Naive thymus-derived CD4-positive, alpha-beta T cell (primary cell): ENCODE data around the gene KCNAB1. TPM values are rescaled to one million over a fixed set of nuclear protein-coding genes. Genes with fewer than 3 reads are reported as not detected.

Source experiments
- ATAC-seq: fragments of 150-1000 bp; cut with Tn5 transposase; 2 replicates; pipeline ENCODE4 v1.10.0; 2021; ENCODE audit warnings: mild to moderate bottlenecking, moderate library complexity
- CTCF ChIA-PET: fragments of 350-600 bp; sonication (Branson Sonifier 250); formaldehyde crosslinking; loops from one replicate; lab custom pipeline; 2021; ENCODE audit warnings: antibody characterized with exemption; lab: Charles Lee
- POLR2A ChIA-PET: fragments of 350-600 bp; sonication (Branson Sonifier 250); formaldehyde crosslinking; loops from one replicate; lab custom pipeline; 2021; ENCODE audit warnings: antibody characterized with exemption, inconsistent platforms; lab: Charles Lee
- DNase-seq, 9 donors: peaks; one replicate each; pipeline versions ENCODE4 v3.0.0 to v3.0.0-alpha.2; 2020 to 2022; ENCODE audit warnings: mixed read lengths in 1 of 9
- H3K27ac ChIP-seq: one replicate; pipeline ENCODE4 v1.7.0; 2013; ENCODE audit warnings: mild to moderate bottlenecking, low read depth, low read length, moderate library complexity
- H3K27me3 ChIP-seq, 2 donors: one replicate each; pipeline ENCODE4 v1.7.0; 2013; ENCODE audit warnings: low read length in 2 of 2, mild to moderate bottlenecking in 2 of 2, moderate library complexity in 2 of 2; ENCODE audit not compliant: control insufficient read depth in 2 of 2, insufficient read depth in 2 of 2
- H3K36me3 ChIP-seq, 3 experiments: 1 replicate in 2 of 3; 2 replicates in 1 of 3; pipeline ENCODE4 v1.7.0; 2013; ENCODE audit warnings: low read length in 3 of 3, mild to moderate bottlenecking in 3 of 3, moderate library complexity in 1 of 3; ENCODE audit not compliant: insufficient read depth in 3 of 3, control insufficient read depth in 2 of 3
- H3K4me1 ChIP-seq, 2 donors: one replicate each; pipeline ENCODE4 v1.7.0; 2013; ENCODE audit warnings: low read length in 2 of 2, mild to moderate bottlenecking in 2 of 2, moderate library complexity in 1 of 2; ENCODE audit not compliant: control insufficient read depth in 2 of 2, insufficient read depth in 2 of 2
- H3K4me3 ChIP-seq: 2 replicates; pipeline ENCODE4 v1.7.0; 2013; ENCODE audit warnings: mild to moderate bottlenecking, low read length
- H3K9me3 ChIP-seq, 3 experiments: 1 replicate in 2 of 3; 2 replicates in 1 of 3; pipeline ENCODE4 v1.7.0; 2013; ENCODE audit warnings: low read length in 3 of 3; ENCODE audit not compliant: control insufficient read depth in 2 of 3
- H3K27ac Mint-ChIP-seq, 9 donors: one replicate each; pipeline ENCODE4 v1.8.0; 2020 to 2022; ENCODE audit warnings: mixed read lengths in 9 of 9, mild to moderate bottlenecking in 8 of 9, moderate library complexity in 5 of 9, inconsistent platforms in 2 of 9
- H3K27me3 Mint-ChIP-seq, 5 donors: one replicate each; pipeline ENCODE4 v1.8.0; 2021 to 2022; ENCODE audit warnings: mixed read lengths in 5 of 5, mild to moderate bottlenecking in 1 of 5
- H3K36me3 Mint-ChIP-seq, 5 donors: one replicate each; pipeline ENCODE4 v1.8.0; 2020 to 2022; ENCODE audit warnings: mixed read lengths in 5 of 5, mild to moderate bottlenecking in 3 of 5, inconsistent platforms in 1 of 5
- H3K4me1 Mint-ChIP-seq, 7 donors: one replicate each; pipeline ENCODE4 v1.8.0; 2020 to 2022; ENCODE audit warnings: mixed read lengths in 7 of 7, mild to moderate bottlenecking in 3 of 7, inconsistent platforms in 1 of 7
- H3K4me3 Mint-ChIP-seq, 10 donors: one replicate each; pipeline ENCODE4 v1.8.0; 2020 to 2022; ENCODE audit warnings: mild to moderate bottlenecking in 10 of 10, mixed read lengths in 10 of 10, moderate library complexity in 6 of 10, inconsistent platforms in 2 of 10
- H3K9me3 Mint-ChIP-seq, 11 donors: one replicate each; pipeline ENCODE4 v1.8.0; 2020 to 2022; ENCODE audit warnings: mixed read lengths in 11 of 11, mild to moderate bottlenecking in 4 of 11, inconsistent platforms in 1 of 11, moderate library complexity in 1 of 11
- intact Hi-C, 2 donors: fragments of 100-400 bp; cut with micrococcal nuclease; formaldehyde crosslinking; loops; one replicate each; pipeline ENCODE4 v1.15.1; 2023
- polyA plus RNA-seq, 2 donors: library from polyadenylated mRNA; unstranded; fragments of 300-500 nt; fragmentation: Illumina TruSeq; gene quantifications; one replicate each; pipeline ENCODE4 v1.2.3, GENCODE V29; 2021
- total RNA-seq, 6 experiments: library from RNA in 5 of 6; stranded (reverse) in 5 of 6; gene quantifications; 1 replicate in 5 of 6; 2 replicates in 1 of 6; pipeline ENCODE4 v1.2.3 and lab custom pipeline; 2021 to 2026

Gene KCNAB1
- total and polyA plus RNA-seq, 7 experiments from 2014 or later, result 0.09 to 0.17 TPM; not detected in 5

DNA sequence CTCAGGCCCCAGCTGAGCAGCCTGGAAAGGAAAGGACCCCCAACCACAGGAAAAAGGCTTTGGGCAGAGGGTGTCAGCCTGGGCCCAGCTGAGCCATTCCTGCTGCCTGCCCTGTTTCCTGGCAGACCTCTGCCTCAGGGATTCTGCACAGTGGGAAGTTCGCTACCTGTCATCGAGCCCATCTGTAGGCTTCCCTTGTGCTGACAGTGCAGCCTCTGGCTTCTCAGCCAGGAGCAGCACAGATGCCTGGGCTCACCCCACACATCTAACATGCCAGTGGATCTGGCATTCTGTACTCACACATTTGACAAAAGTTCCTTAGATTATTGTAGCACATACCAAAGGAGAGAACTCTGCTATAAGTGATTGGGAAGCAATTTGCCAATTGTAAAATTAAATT lies 232.3 kb downstream of the KCNAB1 start:
- H3K4me1 ChIP-seq, result no peaks in the 10 kb centered on the region
- H3K36me3 Mint-ChIP-seq, result no peaks in the 10 kb centered on the region
- intact Hi-C loops, result no loop called here
- ATAC-seq, result no peak
- H3K27ac Mint-ChIP-seq, result no peak overlapping the region
- no peaks in the 10 kb centered on the region for H3K27me3 ChIP-seq
- peaks cover 0 to 1% (median 0%) of the 10 kb centered on the region in 7 donors for H3K4me1 Mint-ChIP-seq
- H3K4me3 Mint-ChIP-seq, result no peak overlapping the region
- peaks cover 0 to 18% (median 7%) of the 10 kb centered on the region in 5 donors for H3K27me3 Mint-ChIP-seq
- H3K4me3 ChIP-seq, result no peak overlapping the region
- ChIA-PET POLR2A (no interaction called here), CTCF (no interaction called here)
- H3K36me3 ChIP-seq, result no peaks in the 10 kb centered on the region
- no peaks in the 10 kb centered on the region for H3K9me3 Mint-ChIP-seq
- H3K9me3 ChIP-seq, result no peaks in the 10 kb centered on the region
- no peak overlapping the region for H3K27ac ChIP-seq
- DNase-seq, result no peak

DNA sequence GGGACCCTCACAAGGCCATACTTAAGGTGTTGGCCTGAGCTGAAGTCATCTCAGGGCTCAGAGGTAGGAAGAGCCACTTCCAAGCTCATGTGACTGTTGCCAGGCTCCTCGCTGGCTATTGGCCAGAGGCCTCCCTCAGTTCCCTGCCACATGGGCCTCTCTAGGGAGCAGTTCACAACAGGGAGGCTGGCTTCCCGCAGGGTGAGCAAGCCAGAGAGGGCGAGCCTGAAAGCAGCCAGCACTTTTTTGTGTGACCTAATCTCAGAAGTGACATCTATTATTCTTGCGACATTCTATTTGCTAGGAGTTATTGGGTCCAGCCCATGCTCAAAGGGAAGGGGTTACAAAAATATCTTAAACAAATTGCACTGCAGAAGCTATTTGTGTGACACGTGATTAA lies 233.2 kb downstream of the KCNAB1 start:
- CTCF ChIA-PET, result interaction anchor here (0.6 kb wide), 1 partner anchor 1416 kb away, joined by 4 read pairs; no protein-coding TSS in a partner anchor
- Mint-ChIP-seq H3K27ac (no peak overlapping the region), H3K9me3 (no peaks in the 10 kb centered on the region)

DNA sequence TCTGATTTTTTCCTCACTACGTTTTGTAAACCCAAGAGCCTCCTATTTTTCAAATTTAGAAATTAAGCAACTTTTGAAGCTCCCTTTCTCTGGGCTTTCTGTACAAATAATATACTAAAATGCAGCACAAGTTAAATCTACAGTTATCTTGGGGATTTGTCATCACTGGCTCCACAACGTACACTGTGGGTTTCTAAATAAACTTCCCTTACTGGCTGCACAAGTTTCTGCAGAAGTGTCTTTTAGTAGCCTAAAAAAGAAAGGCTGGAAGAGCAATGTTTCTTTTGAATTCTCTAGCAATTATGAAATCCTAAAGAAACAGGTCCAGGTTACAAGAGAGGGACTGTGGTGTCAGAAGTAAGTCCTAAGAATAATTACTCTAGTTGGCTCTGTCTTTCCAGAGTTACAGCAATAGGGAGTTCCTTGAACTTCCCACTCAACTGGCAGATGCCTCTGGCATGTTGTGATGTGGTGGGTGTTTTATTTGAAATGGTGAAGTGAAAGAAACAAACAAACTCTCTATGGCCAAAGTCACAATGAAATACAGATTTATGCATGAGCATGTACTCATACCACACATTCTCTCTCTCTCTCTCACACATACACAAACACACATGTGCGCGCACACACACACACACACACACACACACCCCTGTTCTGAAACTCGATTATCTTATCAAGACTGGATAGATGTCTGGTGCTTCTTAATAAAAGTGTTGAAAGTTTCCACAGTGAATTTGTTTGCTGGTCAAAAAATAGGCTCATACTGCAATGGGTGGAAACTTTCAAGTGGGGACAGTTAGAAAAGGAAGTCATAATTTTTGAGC lies 236.4 kb downstream of the KCNAB1 start:
- Histone ChIP-seq H3K27ac (no peak overlapping the region), H3K4me3 (no peak overlapping the region), H3K36me3 (no peaks in the 10 kb centered on the region), H3K9me3 (no peaks in the 10 kb centered on the region), H3K4me1 (no peaks in the 10 kb centered on the region), H3K27me3 (no peaks in the 10 kb centered on the region)
- H3K4me1 Mint-ChIP-seq, result peaks cover 0 to 1% (median 0%) of the 10 kb centered on the region in 7 donors
- H3K27ac Mint-ChIP-seq, result no peak overlapping the region
- ATAC-seq (no peak), DNase-seq (no peak)
- H3K27me3 Mint-ChIP-seq, result peaks cover 7 to 26% (median 15%) of the 10 kb centered on the region in 5 donors
- no peak overlapping the region for H3K4me3 Mint-ChIP-seq
- H3K36me3 Mint-ChIP-seq, result no peaks in the 10 kb centered on the region
- H3K9me3 Mint-ChIP-seq, result no peaks in the 10 kb centered on the region
- CTCF ChIA-PET, result no interaction called here
- intact Hi-C loops, result no loop called here
- POLR2A ChIA-PET, result no interaction called here

More for the DNA sequence above, 233.2 kb downstream of the KCNAB1 start:
- POLR2A ChIA-PET, result no interaction called here
- Histone ChIP-seq H3K27ac (no peak overlapping the region), H3K4me3 (no peak overlapping the region), H3K9me3 (no peaks in the 10 kb centered on the region), H3K36me3 (no peaks in the 10 kb centered on the region), H3K4me1 (no peaks in the 10 kb centered on the region), H3K27me3 (no peaks in the 10 kb centered on the region)
- H3K27me3 Mint-ChIP-seq, result peaks cover 0 to 19% (median 7%) of the 10 kb centered on the region in 5 donors
- H3K4me1 Mint-ChIP-seq, result peaks cover 0 to 1% (median 0%) of the 10 kb centered on the region in 7 donors
- intact Hi-C loops, result no loop called here
- DNase-seq (no peak), ATAC-seq (no peak)
- no peaks in the 10 kb centered on the region for H3K36me3 Mint-ChIP-seq
- H3K4me3 Mint-ChIP-seq, result no peak overlapping the region

DNA sequence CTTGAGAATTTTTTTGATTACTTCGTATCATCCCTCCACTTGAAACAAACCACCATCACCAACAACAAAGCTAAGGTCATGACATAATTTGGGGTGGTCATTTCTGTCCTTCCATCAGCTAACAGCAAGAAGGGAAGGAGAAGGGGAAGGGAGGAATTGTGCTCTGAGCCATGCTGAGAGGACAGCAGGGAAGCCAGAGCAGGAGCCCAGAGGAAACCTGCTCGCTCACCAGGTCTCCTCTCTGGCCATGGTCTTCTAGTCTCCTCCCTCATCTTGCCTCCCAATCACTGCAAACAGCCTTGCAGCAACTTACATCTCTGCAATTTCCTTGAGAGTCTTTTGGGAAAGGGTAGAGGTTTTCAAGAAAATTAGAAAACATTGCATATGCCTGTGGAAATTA lies 237.9 kb downstream of the KCNAB1 start:
- DNase-seq, result no peak
- intact Hi-C loops, result no loop called here
- no peaks in the 10 kb centered on the region for H3K27me3 ChIP-seq
- H3K27ac ChIP-seq, result no peak overlapping the region
- no peaks in the 10 kb centered on the region for H3K36me3 Mint-ChIP-seq
- no peak for ATAC-seq
- peaks cover 0 to 1% (median 0%) of the 10 kb centered on the region in 7 donors for H3K4me1 Mint-ChIP-seq
- no peaks in the 10 kb centered on the region for H3K9me3 ChIP-seq
- POLR2A ChIA-PET, result no interaction called here
- H3K4me3 ChIP-seq, result no peak overlapping the region
- no peaks in the 10 kb centered on the region for H3K9me3 Mint-ChIP-seq
- no peaks in the 10 kb centered on the region for H3K4me1 ChIP-seq
- no peak overlapping the region for H3K4me3 Mint-ChIP-seq
- peaks cover 7 to 26% (median 15%) of the 10 kb centered on the region in 5 donors for H3K27me3 Mint-ChIP-seq
- H3K27ac Mint-ChIP-seq, result no peak overlapping the region
- CTCF ChIA-PET, result interaction anchor here (0.7 kb wide), 1 partner anchor 212 kb away, joined by 3 read pairs; no protein-coding TSS in a partner anchor
- H3K36me3 ChIP-seq, result no peaks in the 10 kb centered on the region

DNA sequence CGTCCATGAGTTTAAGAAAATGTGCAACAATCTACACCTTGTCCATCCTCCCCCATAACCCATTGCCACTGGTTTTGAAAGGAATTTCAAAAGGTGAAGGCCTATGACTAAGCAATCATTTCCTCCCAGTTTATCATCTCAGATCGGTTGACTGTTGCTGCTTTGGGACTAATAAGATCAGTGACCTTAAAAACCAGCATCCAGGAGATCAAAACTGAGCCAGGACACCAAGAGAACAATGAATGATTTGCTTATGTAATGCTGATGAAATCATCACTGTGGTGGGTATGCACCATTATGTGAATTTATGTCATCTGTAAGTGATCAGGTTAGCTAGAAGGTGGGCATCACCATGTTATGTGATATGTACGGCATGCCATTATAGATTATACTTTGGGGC lies 239.0 kb downstream of the KCNAB1 start:
- Mint-ChIP-seq H3K36me3 (no peaks in the 10 kb centered on the region), H3K27me3 (peaks cover 12 to 26% (median 14%) of the 10 kb centered on the region in 5 donors), H3K9me3 (no peaks in the 10 kb centered on the region), H3K27ac (no peak overlapping the region), H3K4me3 (no peak overlapping the region), H3K4me1 (peaks cover 0 to 1% (median 0%) of the 10 kb centered on the region in 7 donors)
- ATAC-seq (no peak), DNase-seq (no peak)
- Histone ChIP-seq H3K4me3 (no peak overlapping the region), H3K27ac (no peak overlapping the region), H3K36me3 (no peaks in the 10 kb centered on the region), H3K27me3 (no peaks in the 10 kb centered on the region), H3K4me1 (no peaks in the 10 kb centered on the region), H3K9me3 (no peaks in the 10 kb centered on the region)
- intact Hi-C loops, result no loop called here
- ChIA-PET CTCF (interaction anchor here (1.3 kb wide), 1 partner anchor 9 kb away, joined by 5 read pairs; no protein-coding TSS in a partner anchor), POLR2A (no interaction called here)

DNA sequence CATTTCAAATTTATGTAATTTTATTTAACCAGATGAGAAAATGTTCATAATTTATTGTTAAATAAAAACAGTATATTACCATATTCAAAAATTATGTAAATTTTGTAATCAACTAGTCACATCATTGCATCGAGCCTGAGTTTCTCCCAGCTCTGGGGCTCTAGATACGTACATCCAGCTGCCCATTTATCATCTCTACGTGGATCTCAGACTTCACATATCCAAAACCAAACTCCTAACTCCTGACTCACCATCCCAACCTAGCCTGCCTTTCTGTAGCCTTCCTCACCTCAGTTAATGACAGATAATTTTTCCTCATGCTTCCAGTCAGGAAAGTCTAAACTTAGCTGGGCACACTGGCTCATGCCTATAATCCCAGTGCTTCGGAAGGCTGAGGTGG lies 239.7 kb downstream of the KCNAB1 start:
- Histone ChIP-seq H3K4me3 (no peak overlapping the region), H3K36me3 (no peaks in the 10 kb centered on the region), H3K9me3 (no peaks in the 10 kb centered on the region), H3K4me1 (no peaks in the 10 kb centered on the region), H3K27me3 (no peaks in the 10 kb centered on the region), H3K27ac (no peak overlapping the region)
- H3K9me3 Mint-ChIP-seq, result no peaks in the 10 kb centered on the region
- intact Hi-C loops, result no loop called here
- H3K36me3 Mint-ChIP-seq, result no peaks in the 10 kb centered on the region
- ChIA-PET POLR2A (no interaction called here), CTCF (interaction anchor here (1.3 kb wide), 1 partner anchor 8 kb away, joined by 5 read pairs; no protein-coding TSS in a partner anchor)
- H3K27me3 Mint-ChIP-seq, result peaks cover 7 to 26% (median 14%) of the 10 kb centered on the region in 5 donors
- H3K4me1 Mint-ChIP-seq, result peaks cover 0 to 1% (median 0%) of the 10 kb centered on the region in 7 donors
- H3K4me3 Mint-ChIP-seq, result no peak overlapping the region
- no peak overlapping the region for H3K27ac Mint-ChIP-seq
- no peak for ATAC-seq
- no peak for DNase-seq
